Hepatocyte (in vitro differentiated cells): ENCODE results near the gene MX2. TPM values are rescaled to one million over a fixed set of nuclear protein-coding genes. Genes with fewer than 3 reads are reported as not detected.
A peak's percentile ranks its signal among the peaks of the same experiment; 100 is the strongest.

Source experiments
- DNase-seq: peaks from one replicate; pipeline ENCODE4 v3.0.0-alpha.2; 2016; ENCODE audit warnings: low spot score
- H2AFZ ChIP-seq: fragments of 200-600 bp; sonication (generic); 2 replicates; pipeline ENCODE4 v1.6.0; 2016; ENCODE audit warnings: antibody characterized with exemption, mild to moderate bottlenecking
- H3K27ac ChIP-seq: fragments of 200-600 bp; sonication (generic); 2 replicates; pipeline ENCODE4 v1.5.1; 2016; ENCODE audit warnings: mild to moderate bottlenecking
- H3K27me3 ChIP-seq: fragments of 200-600 bp; sonication (generic); 2 replicates; pipeline ENCODE4 v1.6.1; 2016
- H3K36me3 ChIP-seq: fragments of 200-600 bp; sonication (generic); replicated peaks from 2 replicates; pipeline ENCODE4 v1.5.1; 2016; ENCODE audit warnings: low read depth; ENCODE audit not compliant: insufficient read depth
- H3K4me1 ChIP-seq: fragments of 200-600 bp; sonication (generic); 2 replicates; pipeline ENCODE4 v1.5.1; 2016; ENCODE audit warnings: mild to moderate bottlenecking, moderate library complexity; ENCODE audit not compliant: insufficient read depth
- H3K4me2 ChIP-seq: fragments of 200-600 bp; sonication (generic); 2 replicates; pipeline ENCODE4 v1.6.0; 2016
- H3K4me3 ChIP-seq: fragments of 200-600 bp; sonication (generic); 2 replicates; pipeline ENCODE4 v1.5.1; 2016; ENCODE audit warnings: mild to moderate bottlenecking
- H3K79me2 ChIP-seq: fragments of 200-600 bp; sonication (generic); 2 replicates; pipeline ENCODE4 v1.6.0; 2017; ENCODE audit warnings: mild to moderate bottlenecking
- H3K9me2 ChIP-seq: fragments of 200-600 bp; sonication (generic); replicated peaks from 2 replicates; pipeline ENCODE4 v1.6.0; 2017; ENCODE audit warnings: mild to moderate bottlenecking; ENCODE audit not compliant: insufficient read depth
- H3K9me3 ChIP-seq: fragments of 200-600 bp; sonication (generic); 2 replicates; pipeline ENCODE4 v1.5.1; 2016; ENCODE audit warnings: low read depth, mild to moderate bottlenecking
- H4K20me1 ChIP-seq: fragments of 200-600 bp; sonication (generic); 2 replicates; pipeline ENCODE4 v1.6.0; 2016; ENCODE audit warnings: mild to moderate bottlenecking; ENCODE audit not compliant: insufficient read depth, poor library complexity, severe bottlenecking
- CTCF ChIP-seq: fragments of 200-600 bp; sonication (generic); IDR thresholded peaks from 2 replicates; pipeline ENCODE4 v1.5.1; 2016; ENCODE audit warnings: antibody characterized with exemption, mild to moderate bottlenecking; ENCODE audit not compliant: poor library complexity
- EZH2 ChIP-seq: fragments of 200-600 bp; sonication (generic); IDR thresholded peaks from 2 replicates; pipeline ENCODE4 v1.6.1; 2016; ENCODE audit warnings: antibody characterized with exemption, mild to moderate bottlenecking, borderline replicate concordance
- EZH2phosphoT487 ChIP-seq: fragments of 200-600 bp; sonication (generic); IDR thresholded peaks from one replicate; pipeline ENCODE4 v1.6.1; 2018; ENCODE audit warnings: antibody characterized with exemption, mild to moderate bottlenecking, low read depth, moderate library complexity; ENCODE audit not compliant: unreplicated experiment, severe bottlenecking
- WGBS: methylation state at CpG from one replicate; pipeline ENCODE4 v1.1.6; 2016; ENCODE audit warnings: low lambda C conversion rate; ENCODE audit errors: missing lambda C conversion rate; 5-methylcytosine and 5-hydroxymethylcytosine counted together
- polyA plus RNA-seq: library from polyadenylated mRNA; unstranded; fragments of >200 nt; fragmentation: Nextera tagmentation; extraction: Ambion mirVana; gene quantifications from 2 replicates; pipeline ENCODE4 v1.2.1, GENCODE V29; 2016
- total RNA-seq: library from RNA; depleted of rRNA; stranded (reverse); fragments of >200 nt; gene quantifications from 2 replicates; pipeline ENCODE4 v1.2.3, GENCODE V29; 2014

The MX2 gene
- total and polyA plus RNA-seq, 2 experiments from 2014 or later, result 1.1 to 2.6 TPM

GRCh38 chr21:41360072-41360821 lies 1.6 kb upstream of the MX2 start:
- Histone ChIP-seq H3K27ac (no peak overlapping the region), H3K9me2 (no peaks in the 10 kb centered on the region), H3K4me2 (no peak overlapping the region), H3K36me3 (no peaks in the 10 kb centered on the region), H3K27me3 (no peaks in the 10 kb centered on the region), H3K79me2 (no peaks in the 10 kb centered on the region), H3K9me3 (no peaks in the 10 kb centered on the region), H2AFZ (no peak overlapping the region), H3K4me1 (peaks cover 3% of the 10 kb centered on the region), H3K4me3 (no peak overlapping the region), H4K20me1 (no peaks in the 10 kb centered on the region)
- DNase-seq, result no peak
- TF ChIP-seq EZH2phosphoT487, result no peak
- TF ChIP-seq CTCF, result no peak
- TF ChIP-seq EZH2, result no peak
- WGBS, result 82% methylated on average over 22 of the region's 22 CpGs

- H3K9me2 ChIP-seq, result no peaks in the 10 kb centered on the region
- no peak overlapping the region for H2AFZ ChIP-seq
- H3K36me3 ChIP-seq, result no peaks in the 10 kb centered on the region
- H4K20me1 ChIP-seq, result no peaks in the 10 kb centered on the region
- no peaks in the 10 kb centered on the region for H3K79me2 ChIP-seq
- TF ChIP-seq EZH2phosphoT487 (no peak), CTCF (no peak), EZH2 (no peak)
- 75% methylated on average over 16 of the region's 16 CpGs for WGBS
- H3K4me1 ChIP-seq, result peaks cover 4% of the 10 kb centered on the region
- no peak for DNase-seq
- peak overlapping the region; percentile 55 for H3K4me2 ChIP-seq
- no peak overlapping the region for H3K4me3 ChIP-seq
- H3K27me3 ChIP-seq, result no peaks in the 10 kb centered on the region
- no peaks in the 10 kb centered on the region for H3K9me3 ChIP-seq
- H3K27ac ChIP-seq, result peak overlapping the region; percentile 46
These were observed 608 bp upstream of the MX2 start for GRCh38 chr21:41361053-41361785.

DNA sequence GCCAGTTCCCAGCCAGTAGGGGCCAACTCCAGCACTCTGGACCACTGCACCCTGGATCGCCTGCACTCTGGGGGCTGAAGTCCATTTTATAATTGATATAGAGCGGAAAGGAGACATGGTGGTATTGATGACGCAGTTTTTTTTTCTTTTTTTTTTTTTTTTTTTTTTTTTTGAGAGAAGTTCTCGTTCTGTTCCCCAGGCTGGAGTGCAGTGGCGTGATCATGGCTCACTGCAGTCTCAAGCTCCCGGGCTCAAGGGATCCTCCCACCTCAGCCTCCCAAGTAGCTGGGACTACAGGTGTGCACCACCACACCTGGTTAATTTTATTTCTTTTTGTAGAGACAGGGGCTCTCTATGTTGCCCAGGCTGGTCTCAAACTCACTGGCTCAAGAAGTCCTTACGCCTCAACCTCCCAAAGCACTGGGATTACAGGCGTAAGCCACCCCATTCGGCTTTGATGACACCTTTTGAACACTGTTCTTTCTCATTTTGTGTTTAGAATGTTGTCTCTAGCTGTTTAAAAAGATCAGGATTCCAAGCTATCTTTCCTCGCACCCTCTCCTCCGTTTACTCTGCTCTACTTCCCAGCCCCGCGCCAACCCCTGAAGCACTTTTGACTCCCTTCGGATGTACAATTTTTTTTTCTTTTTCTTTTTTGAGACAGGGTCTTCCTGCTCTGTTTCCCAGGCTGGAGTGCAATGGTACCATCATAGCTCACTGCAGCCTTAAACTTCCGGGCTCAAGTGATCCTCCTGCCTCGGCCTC lies 960 bp downstream of the MX2 start:
- Histone ChIP-seq H3K9me2 (no peaks in the 10 kb centered on the region), H2AFZ (no peak overlapping the region), H3K79me2 (no peaks in the 10 kb centered on the region), H3K36me3 (no peaks in the 10 kb centered on the region), H3K4me2 (peak overlapping the region; percentile 55), H3K9me3 (no peaks in the 10 kb centered on the region), H3K4me1 (peaks cover 14% of the 10 kb centered on the region), H3K27me3 (no peaks in the 10 kb centered on the region), H3K4me3 (no peak overlapping the region), H3K27ac (no peak overlapping the region), H4K20me1 (no peaks in the 10 kb centered on the region)
- no peak for DNase-seq
- 97% methylated on average over 16 of the region's 16 CpGs for WGBS
- TF ChIP-seq CTCF, result no peak
- TF ChIP-seq EZH2phosphoT487, result no peak
- TF ChIP-seq EZH2, result no peak
